ENCODE results near the gene GFOD1.

The GFOD1 gene

DNA sequence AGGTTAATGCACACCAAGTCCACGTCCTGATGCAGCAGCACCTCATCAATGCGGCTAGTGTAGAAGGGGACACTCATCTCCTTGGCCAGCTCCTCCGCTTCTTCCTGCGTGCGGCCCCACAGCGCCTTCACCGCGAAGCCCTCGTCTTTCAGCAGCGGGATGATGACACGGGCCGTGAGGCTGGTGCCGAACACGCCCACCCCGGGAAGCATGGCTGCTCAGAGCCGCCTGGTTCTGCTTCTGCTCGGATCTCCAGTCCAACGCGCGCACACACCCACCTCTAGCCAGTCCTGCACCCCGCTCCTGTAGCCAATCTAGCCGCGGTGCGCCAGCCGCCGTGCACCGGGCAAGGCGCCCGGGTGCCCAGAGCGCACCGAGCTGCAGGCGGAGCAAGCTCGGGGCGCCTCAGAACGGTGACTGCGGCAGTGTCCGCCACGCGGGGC is 700 bp downstream of the GFOD1 start:
- DNase-seq (ENCODE audit: low read depth in 2 of 2) = no peak

DNA sequence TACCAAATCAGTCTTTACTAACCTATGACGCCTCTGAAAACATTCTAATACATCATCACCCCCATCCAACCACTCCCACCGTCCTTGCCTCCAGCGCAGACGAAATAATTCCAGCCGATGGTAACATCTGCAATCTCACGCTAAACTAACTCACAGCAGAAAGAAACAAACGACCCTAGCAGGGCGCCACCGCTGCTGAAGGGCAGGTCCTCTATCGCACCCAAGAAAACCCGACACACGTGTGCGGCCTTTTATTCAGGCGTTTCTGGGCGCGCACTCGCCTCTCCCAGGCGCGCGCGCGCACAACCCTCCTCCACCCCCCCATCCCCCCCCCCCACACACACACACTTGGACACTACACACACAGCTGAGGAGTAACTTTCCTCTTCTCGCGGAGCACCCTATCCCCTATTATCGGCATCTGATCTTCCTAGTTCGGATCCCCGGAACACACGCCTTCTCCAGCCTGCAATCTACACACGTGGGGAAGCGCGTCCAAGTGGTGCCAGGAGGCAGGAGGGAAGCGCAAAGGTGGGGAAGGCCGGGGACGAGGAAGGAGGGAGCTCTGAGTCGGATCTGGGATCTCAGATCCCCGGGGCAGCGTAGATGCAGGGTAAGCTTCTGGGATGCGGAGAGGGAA is 1.4 kb downstream of the GFOD1 start:
- DNase-seq (ENCODE audit: low read depth in 2 of 2) = no peak

DNA sequence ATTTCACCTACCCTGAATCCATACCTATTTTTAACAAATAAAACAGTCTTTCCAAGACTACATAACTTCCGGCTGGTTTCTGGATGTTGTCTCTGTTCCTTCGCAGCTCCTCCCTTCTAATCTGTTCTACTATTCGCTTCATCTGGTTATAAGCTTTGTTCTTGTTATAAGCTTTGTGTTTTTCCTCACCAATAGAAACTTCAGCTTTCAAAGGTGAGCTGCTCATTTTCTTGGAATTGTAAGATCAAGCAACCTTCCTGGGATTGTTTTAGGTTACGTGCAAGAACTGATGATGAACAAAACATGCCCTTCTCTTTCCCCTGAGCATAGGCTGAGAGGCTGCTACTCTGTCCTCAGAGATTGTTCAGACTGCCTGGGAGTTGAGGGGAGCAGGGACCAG is 2.1 kb downstream of the GFOD1 start:
- DNase-seq (ENCODE audit: low read depth in 2 of 2) = no peak

DNA sequence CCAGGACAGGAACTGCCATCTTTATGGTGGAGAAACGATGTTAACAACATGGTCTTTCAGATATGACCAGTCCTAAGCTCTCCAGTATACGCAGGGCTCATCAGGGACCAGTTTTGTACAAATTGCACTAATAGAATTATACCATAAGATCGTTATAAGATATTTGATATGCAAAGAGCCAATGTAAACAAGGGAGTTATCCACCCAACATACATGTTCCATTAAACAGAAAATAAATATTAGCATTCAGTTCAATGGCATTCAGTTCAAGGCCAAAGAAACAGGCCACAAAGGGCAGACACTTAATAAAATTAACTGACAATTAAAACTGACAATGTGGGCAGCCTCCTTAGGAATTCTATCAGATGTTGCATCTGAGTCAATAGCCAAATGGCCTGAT is 2.6 kb downstream of the GFOD1 start:
- DNase-seq (ENCODE audit: low read depth in 2 of 2) = no peak

DNA sequence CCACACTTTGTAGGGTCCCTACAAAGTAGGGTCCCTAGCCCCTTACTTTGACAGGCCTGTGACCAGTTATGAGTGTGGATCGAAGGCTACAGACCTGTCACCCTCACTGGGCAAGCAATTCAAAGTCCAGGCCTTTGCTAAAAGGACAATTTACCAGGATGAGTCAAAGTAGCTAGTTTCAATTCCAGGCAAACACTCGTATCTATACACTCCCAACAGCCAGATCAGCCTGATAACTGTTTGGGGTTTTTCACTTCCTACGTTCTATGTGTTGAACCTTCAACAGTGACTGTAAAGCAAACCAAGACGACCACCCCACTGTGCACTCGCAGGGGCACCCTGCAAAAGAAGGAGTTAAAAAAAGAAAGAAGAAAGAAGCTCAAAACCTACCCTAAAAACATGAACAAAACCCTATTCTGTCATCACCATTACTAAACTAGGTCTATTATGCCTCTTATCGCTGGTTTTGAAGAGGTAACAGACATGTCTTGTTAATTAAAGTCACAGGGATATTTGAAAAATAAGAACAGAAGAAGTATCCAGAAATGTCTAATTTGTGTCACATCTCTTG is 3.2 kb downstream of the GFOD1 start:
- no peak for DNase-seq (ENCODE audit: low read depth in 2 of 2)

DNA sequence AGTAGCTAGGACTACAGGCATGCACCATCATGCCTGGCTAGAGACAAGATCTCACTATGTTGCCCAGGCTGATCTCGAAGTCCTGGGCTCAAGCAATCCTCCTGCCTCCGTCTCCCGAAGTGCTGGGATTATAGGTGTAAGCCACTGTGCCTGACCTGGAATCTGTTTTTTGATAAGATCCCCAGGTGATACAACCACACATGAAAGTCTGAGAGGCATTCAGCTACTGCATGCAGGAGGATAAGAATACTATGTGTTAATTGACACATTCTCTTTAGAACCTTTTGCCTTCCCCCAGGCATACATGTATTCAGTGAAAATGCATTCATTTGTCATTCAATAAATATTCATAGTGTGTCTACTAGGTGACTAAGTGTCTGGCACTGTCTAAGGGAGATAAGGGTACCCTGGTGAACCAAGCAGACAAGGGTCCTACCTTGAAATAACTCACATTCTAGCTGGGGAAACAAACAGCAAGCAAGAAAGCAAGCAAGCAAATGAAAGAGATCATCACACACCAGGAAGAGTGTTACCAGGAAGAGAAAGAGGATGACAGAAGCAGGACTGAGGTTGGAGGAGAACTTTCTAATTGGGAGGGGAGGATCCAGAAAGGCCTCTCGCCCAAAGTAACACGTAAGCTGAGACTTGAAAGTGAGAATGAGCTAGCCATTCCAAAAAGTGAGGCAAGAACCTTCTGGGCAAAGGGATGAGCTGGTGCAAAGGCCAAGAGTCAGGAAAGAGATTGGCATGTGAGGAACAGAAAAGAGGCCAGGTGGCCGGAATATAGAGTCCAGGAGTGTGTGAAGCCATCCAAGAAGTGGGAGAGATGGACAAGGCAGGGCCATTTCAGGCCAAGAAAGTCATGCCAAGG is 6.5 kb downstream of the GFOD1 start:
- DNase-seq (ENCODE audit: low read depth in 2 of 2) = no peak

DNA sequence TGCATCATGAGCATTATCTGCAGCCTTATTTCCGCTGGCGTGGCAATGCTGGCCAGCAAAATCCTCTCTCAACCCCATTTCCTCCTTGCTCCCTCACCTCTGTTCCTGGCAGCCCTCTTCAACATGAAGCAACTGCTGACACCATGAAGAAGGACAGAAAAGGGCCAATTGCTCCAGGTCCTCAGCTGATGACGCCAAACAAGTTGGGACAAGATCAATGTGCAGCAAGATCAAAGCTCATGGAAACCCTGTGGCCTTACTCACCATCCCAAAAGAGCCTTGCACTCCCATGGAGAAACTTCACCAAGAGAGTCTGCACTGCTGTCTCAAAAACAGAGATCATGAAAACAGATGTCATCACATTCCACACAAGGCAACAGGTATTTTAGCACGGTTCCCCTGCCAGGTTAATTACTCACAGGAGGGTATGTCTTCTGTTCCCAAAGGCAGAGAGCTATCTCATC is 7.4 kb downstream of the GFOD1 start:
- DNase-seq (ENCODE audit: low read depth in 2 of 2) = no peak

DNA sequence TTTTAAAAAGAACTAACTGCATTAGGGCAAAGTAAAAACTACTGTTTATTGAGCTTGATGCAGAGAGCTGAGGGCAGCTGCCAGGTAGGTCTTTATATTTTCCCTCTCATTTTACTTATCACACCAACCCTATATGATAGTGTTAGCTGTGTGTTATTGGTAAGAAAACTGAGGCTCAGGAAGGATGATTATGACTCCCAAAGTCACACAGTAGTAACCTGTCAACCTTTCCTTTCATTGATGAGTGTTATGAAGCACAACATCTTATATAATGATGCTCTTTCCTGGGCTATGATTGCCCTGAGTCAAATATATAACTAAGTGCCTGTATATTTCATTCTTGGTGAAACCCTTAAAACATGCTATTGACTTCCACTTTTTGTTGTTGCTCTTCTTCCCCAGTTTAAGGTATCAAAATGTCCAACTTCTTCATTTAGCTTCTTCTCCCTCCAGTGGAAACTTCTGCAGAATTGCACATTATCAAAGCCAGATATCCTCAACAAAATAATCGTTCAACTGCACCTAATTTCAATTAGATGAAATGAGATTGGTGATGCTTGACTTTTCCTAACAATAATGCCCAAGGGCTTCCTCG is 8.1 kb downstream of the GFOD1 start:
- DNase-seq (ENCODE audit: low read depth in 2 of 2) = no peak

DNA sequence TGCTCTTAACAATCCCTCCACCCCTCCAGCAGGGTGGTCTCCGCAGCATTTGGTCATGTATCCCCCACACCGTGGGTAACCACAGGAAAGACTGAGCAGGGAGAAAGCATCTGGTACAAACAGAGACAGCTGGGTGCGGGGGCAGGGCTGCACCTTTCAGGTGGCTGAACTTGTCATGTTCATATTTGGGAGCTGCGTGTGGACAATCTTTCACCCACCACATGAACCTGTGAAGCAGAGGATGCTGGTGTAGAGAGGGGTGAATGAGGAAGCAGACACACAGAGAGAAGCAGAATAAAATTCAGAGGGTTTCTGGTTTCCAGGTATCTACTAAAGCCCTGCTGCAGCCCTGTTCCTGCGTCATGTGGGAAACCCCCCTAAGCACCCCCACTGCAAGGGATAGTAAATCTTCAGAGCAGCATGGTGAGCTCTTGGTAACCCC is 8.9 kb downstream of the GFOD1 start:
- DNase-seq (ENCODE audit: low read depth in 2 of 2) = no peak

DNA sequence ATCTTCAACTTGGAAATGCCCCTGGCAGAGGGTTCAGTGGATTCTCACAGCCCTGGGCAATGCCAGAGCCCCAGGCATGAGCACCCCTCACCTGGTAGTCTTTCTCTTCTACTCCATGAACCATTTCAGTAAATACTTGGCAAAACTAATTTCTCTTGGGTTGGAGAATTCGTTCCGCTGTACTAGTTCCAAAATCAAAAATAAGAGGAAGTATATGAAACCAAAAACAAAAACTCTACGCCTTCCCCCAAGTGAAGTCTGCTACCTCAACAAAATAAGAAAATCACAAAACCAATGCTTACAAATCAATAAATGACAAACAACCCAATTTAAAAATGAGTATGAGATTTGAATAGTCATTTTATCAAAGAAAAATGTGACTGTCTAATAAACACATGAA is 12.6 kb downstream of the GFOD1 start:
- no peak for DNase-seq (ENCODE audit: low read depth in 2 of 2)

DNA sequence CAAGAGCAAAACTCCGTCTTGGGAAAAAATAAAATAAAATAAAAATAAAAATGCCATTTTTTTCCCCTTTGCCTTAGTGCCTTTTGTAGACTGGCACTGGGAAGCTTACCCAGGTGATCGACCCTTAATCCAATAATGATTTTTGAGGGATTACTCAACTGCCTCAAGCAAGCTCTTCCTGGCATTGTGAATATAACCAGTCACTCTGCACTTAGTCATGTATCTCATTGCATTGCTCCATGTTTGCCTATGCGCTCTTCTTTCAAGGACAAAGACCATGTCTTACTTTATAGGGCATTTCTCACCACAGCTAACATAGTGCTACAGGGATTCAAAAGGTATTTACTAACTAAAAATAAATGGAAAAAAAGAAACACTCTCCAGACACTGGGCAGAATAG is 13.0 kb downstream of the GFOD1 start:
- DNase-seq (ENCODE audit: low read depth in 2 of 2) = no peak

DNA sequence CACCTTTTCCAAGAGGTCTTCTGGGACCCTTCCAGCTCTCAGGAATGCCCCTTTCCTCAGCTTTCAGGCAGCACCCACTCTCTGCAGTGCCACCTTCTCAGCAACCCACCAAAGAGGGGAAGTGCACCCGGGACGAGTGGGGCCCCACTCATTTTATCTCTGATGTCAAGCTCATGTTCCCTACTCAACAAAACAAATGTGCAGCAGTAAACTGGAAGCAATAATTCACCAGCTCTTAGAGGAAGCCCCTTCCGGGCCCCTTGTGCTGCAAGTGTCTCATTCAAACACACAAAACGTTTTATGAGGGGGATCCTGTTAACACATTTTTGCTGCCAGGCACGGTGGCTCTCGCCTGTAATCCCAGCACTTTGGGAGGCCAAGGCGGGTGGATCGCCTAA is 13.6 kb downstream of the GFOD1 start:
- DNase-seq (ENCODE audit: low read depth in 2 of 2) = no peak

DNA sequence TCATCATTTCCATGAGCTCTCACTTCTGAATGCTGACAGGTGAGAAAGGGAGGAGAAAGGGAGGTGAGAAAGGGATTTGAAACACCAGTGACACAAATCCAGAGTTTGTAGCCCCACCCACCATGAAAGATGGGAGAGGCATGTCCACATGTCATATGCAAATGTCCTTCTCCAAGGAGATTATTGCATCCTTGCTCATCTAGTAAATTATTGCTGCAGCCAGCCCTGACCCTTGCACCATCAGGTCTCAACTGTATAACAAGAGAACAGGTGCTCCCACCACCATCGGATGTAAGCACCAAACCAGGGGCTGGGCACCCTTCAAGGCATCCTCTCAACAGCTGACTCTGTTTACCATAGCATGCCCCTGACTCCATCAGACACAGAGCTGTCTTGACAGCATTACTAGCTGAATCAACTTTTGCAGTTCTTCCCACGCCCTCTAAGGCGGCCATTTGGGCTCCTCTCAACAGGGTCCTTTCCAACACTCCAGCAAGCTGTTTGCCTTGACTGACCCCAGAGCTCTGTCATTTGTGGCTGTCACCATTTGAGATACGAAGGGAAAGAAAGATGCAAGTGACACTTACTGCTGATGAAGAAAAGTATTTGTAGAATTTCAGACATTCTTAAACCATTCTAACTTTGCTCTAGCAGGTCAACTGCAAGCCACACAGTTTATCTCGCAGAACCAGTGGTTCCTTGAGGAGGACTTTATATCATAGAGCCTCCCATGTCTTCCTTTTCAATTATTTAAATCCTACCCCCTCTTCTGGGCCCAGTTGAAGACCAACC is 14.2 kb downstream of the GFOD1 start:
- no peak for DNase-seq (ENCODE audit: low read depth in 2 of 2)

DNA sequence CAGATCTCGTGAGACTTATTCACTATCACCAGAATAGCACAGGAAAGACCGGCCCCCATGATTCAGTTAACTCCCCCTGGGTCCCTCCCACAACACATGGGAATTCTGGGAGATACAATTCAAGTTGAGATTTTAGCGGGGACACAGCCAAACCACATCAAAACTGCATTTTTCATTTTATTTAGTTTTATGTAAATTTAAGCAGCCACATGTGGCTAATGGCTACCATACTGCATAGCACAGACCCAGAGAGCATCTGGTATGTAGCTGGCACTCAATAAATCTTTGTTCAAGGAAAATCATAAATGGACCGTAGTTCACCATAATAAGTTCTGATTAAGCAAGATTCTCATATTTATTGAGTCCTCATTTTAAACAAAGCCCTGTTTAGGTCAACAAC is 15.3 kb downstream of the GFOD1 start:
- peak; percentile 74 to 82 for DNase-seq (ENCODE audit: low read depth in 2 of 2)

DNA sequence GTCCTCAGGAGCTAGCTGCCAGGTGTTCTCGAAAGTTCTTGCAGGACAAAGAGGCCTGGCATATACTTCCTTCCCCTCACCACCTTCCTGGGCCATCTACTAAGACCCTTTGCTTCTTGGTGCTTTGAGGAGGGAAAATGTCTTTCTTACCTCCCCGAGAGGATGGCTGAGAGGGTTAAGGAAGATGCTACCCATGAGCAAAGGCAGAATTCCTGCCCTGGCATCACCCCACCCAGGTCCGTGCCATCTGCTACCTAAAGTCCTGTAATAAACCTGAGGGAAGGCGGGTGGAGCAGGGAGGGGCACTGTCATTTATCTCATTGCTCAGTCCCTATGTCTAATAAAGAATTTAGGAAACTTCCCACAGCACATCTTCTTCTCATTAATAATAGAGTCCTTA is 16.2 kb downstream of the GFOD1 start:
- no peak for DNase-seq (ENCODE audit: low read depth in 2 of 2)

DNA sequence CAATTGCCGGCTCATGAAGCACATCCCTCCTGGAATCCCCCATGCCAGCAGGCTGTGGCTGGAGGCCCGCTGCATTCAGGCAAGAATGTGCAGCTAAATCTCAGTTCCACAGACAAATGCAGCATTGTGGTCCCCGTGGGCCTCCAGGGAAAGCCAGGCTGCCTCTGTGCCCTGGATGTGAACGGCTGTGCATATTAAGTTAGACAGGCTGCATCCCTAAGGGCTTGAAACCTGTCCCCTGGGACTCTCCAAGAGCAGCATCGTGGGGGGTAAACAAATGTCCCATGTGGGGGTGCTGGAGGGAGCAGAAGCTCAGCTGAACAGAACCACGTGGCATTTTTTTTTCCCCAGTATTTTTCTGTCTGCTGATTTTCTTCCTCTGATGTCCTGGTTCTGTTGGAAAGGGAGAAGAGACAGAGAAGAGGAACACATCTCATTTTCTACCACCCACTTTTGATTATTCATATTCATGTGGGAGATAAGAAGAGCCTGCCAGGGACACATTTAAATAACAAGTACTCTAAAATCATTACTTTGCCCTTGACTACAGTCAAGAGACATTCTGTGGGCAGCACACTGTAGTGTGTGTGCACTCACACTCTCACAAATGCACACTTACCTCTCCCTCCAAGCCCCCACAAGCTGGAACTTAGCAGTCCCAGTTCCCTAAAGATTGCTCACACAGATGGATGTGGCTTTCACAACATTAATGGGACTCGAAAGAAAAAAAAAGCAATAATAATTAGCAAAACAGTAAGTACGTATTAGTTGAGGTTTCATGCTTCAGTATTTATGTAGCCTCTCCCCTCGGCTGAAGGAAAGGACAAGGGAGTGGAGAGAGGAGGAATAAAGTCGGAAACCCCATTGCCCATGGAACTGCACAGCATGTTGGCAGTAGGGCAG is 16.9 kb downstream of the GFOD1 start:
- no peak for DNase-seq (ENCODE audit: low read depth in 2 of 2)

DNA sequence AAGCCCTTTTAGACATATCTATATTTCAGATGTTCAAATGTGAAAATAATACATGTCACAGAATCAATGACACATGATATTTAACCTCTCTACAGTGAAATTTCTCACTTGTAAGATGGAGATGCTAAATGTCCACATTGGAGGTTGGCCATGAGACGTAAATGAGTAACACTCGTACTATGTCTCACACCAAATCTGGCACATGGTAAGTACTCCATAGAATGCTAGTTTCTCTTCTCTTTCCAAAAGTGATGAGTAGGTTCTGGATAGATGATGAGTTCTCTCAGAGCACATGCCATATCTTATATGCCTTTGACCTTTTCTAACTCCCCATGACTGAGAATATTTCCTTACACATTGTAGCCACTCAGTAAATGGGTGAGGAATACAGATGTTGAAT is 17.7 kb downstream of the GFOD1 start:
- DNase-seq (ENCODE audit: low read depth in 2 of 2) = no peak

DNA sequence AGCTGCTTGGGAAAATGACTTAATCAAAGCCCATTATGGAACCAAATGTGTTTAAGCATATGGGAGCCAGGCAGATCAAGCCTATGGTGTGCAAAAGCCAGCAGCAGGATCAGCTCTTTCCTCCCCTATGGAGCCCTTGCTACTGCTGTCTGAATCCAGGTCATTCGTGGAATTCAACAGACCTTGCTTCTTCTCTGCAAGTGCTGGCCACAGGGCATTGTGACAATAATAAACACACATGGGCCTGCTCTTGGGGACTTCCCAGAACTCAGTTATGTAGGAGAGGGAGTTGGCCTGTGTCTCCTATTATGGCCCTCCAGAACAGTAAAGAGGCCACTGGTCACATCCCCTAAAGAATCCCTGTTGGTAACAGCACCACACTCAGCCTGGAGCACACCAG is 18.6 kb downstream of the GFOD1 start:
- no peak for DNase-seq (ENCODE audit: low read depth in 2 of 2)

DNA sequence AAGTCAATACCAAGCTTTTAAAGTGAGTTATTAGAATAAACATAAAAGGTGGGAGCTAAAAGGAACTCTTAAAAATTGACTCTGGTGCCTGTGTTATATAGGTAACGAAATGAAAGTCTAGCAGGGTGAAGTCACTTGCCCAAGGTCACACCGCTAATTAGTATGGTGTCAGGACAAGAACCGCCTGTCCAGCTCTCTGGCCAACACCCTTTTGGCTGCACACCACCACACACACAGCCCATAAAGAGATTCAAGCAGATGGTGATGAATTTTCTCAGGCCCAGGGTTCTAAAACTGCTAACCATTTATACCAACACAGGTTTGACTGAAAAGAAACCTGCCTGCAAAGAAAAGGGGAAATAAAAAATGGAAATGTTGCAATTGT is 20.2 kb downstream of the GFOD1 start:
- no peak for DNase-seq (ENCODE audit: low read depth in 2 of 2)

DNA sequence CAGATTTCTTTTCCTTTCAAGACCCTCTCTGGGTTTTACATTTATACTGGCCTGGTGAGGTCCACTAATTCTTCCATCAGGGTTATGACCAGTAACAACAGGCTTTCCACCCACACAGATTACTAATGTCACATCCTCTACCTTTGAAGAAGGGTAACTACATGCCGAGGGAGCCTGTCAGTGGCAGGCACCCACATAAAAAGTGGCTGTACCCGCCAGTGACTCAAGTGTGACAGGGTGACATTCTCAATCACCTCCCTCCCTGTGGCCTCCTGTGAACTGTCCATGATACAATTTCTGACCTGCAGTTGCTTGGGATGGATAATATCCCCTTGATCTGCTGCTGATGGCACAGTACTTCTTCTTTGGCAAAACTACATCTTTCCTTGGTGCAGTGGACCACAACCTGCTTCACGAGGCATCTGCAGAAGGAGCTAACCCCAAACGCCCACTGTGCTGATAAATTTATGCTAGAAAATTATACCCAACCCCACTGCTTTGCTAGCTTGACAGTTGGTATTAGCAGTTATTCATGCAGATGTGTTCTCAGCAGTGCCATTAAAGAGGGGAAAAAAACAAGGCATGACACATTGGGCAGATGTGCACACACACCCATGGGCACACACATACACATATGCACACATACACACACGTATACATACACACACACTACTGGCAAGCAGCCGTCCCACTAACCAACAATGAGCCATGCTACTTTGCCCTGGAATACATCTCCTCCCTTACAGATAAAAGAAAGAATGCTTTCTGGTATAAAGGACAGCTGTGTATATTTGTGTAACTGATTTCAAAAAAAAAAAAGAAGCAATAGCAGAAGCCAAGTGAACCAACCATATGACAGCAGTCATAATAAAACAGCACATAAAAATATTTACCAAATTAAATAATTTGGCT is 20.8 kb downstream of the GFOD1 start:
- no peak for DNase-seq (ENCODE audit: low read depth in 2 of 2)

Data from fibroblast of skin of left quadriceps (primary cell).